Naive thymus-derived CD4-positive, alpha-beta T cell (primary cell): Measurements from ENCODE around the gene WWOX. TPM values are rescaled to one million over a fixed set of nuclear protein-coding genes. Genes with fewer than 3 reads are reported as not detected.

Experiments used
- ATAC-seq: fragments of 150-1000 bp; cut with Tn5 transposase; 2 replicates; pipeline ENCODE4 v1.10.0; 2021; ENCODE audit warnings: mild to moderate bottlenecking, moderate library complexity
- CTCF ChIA-PET: fragments of 350-600 bp; sonication (Branson Sonifier 250); formaldehyde crosslinking; loops from one replicate; lab custom pipeline; 2021; ENCODE audit warnings: antibody characterized with exemption; lab: Charles Lee
- POLR2A ChIA-PET: fragments of 350-600 bp; sonication (Branson Sonifier 250); formaldehyde crosslinking; loops from one replicate; lab custom pipeline; 2021; ENCODE audit warnings: antibody characterized with exemption, inconsistent platforms; lab: Charles Lee
- DNase-seq, 9 donors: peaks; one replicate each; pipeline versions ENCODE4 v3.0.0 to v3.0.0-alpha.2; 2020 to 2022; ENCODE audit warnings: mixed read lengths in 1 of 9
- H3K27ac ChIP-seq: one replicate; pipeline ENCODE4 v1.7.0; 2013; ENCODE audit warnings: mild to moderate bottlenecking, low read depth, low read length, moderate library complexity
- H3K27me3 ChIP-seq, 2 donors: one replicate each; pipeline ENCODE4 v1.7.0; 2013; ENCODE audit warnings: low read length in 2 of 2, mild to moderate bottlenecking in 2 of 2, moderate library complexity in 2 of 2; ENCODE audit not compliant: control insufficient read depth in 2 of 2, insufficient read depth in 2 of 2
- H3K36me3 ChIP-seq, 3 experiments: 1 replicate in 2 of 3; 2 replicates in 1 of 3; pipeline ENCODE4 v1.7.0; 2013; ENCODE audit warnings: low read length in 3 of 3, mild to moderate bottlenecking in 3 of 3, moderate library complexity in 1 of 3; ENCODE audit not compliant: insufficient read depth in 3 of 3, control insufficient read depth in 2 of 3
- H3K4me1 ChIP-seq, 2 donors: one replicate each; pipeline ENCODE4 v1.7.0; 2013; ENCODE audit warnings: low read length in 2 of 2, mild to moderate bottlenecking in 2 of 2, moderate library complexity in 1 of 2; ENCODE audit not compliant: control insufficient read depth in 2 of 2, insufficient read depth in 2 of 2
- H3K4me3 ChIP-seq: 2 replicates; pipeline ENCODE4 v1.7.0; 2013; ENCODE audit warnings: mild to moderate bottlenecking, low read length
- H3K9me3 ChIP-seq, 3 experiments: 1 replicate in 2 of 3; 2 replicates in 1 of 3; pipeline ENCODE4 v1.7.0; 2013; ENCODE audit warnings: low read length in 3 of 3; ENCODE audit not compliant: control insufficient read depth in 2 of 3
- H3K27ac Mint-ChIP-seq, 9 donors: one replicate each; pipeline ENCODE4 v1.8.0; 2020 to 2022; ENCODE audit warnings: mixed read lengths in 9 of 9, mild to moderate bottlenecking in 8 of 9, moderate library complexity in 5 of 9, inconsistent platforms in 2 of 9
- H3K27me3 Mint-ChIP-seq, 5 donors: one replicate each; pipeline ENCODE4 v1.8.0; 2021 to 2022; ENCODE audit warnings: mixed read lengths in 5 of 5, mild to moderate bottlenecking in 1 of 5
- H3K36me3 Mint-ChIP-seq, 5 donors: one replicate each; pipeline ENCODE4 v1.8.0; 2020 to 2022; ENCODE audit warnings: mixed read lengths in 5 of 5, mild to moderate bottlenecking in 3 of 5, inconsistent platforms in 1 of 5
- H3K4me1 Mint-ChIP-seq, 7 donors: one replicate each; pipeline ENCODE4 v1.8.0; 2020 to 2022; ENCODE audit warnings: mixed read lengths in 7 of 7, mild to moderate bottlenecking in 3 of 7, inconsistent platforms in 1 of 7
- H3K4me3 Mint-ChIP-seq, 10 donors: one replicate each; pipeline ENCODE4 v1.8.0; 2020 to 2022; ENCODE audit warnings: mild to moderate bottlenecking in 10 of 10, mixed read lengths in 10 of 10, moderate library complexity in 6 of 10, inconsistent platforms in 2 of 10
- H3K9me3 Mint-ChIP-seq, 11 donors: one replicate each; pipeline ENCODE4 v1.8.0; 2020 to 2022; ENCODE audit warnings: mixed read lengths in 11 of 11, mild to moderate bottlenecking in 4 of 11, inconsistent platforms in 1 of 11, moderate library complexity in 1 of 11
- intact Hi-C, 2 donors: fragments of 100-400 bp; cut with micrococcal nuclease; formaldehyde crosslinking; loops; one replicate each; pipeline ENCODE4 v1.15.1; 2023
- polyA plus RNA-seq, 2 donors: library from polyadenylated mRNA; unstranded; fragments of 300-500 nt; fragmentation: Illumina TruSeq; gene quantifications; one replicate each; pipeline ENCODE4 v1.2.3, GENCODE V29; 2021
- total RNA-seq, 6 experiments: library from RNA in 5 of 6; stranded (reverse) in 5 of 6; gene quantifications; 1 replicate in 5 of 6; 2 replicates in 1 of 6; pipeline ENCODE4 v1.2.3 and lab custom pipeline; 2021 to 2026

Gene WWOX
- total and polyA plus RNA-seq, 7 experiments from 2014 or later = 13.8 to 31.1 (median 20.8) TPM

DNA sequence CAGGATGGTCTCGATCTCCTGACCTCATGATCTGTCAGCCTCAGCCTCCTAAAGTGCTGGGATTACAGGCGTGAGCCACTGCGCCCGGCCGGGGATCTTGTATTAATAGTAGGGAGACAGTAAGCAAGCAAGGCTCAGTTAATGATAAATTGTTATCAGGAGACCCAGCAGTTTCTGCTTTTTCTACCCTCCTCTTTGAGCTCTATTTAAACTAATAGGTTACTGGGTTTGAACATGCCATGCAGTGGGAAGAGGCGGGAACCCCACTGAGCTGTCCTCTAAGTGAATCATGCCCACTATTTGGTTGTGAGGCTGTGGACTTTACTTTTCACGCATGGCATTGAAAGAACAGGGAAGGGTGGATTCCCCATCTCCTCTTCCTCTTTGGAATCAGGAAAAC is 223.9 kb downstream of the WWOX start:
- H3K27ac Mint-ChIP-seq = no peak overlapping the region
- H3K4me3 Mint-ChIP-seq = no peak overlapping the region
- no peaks in the 10 kb centered on the region for H3K27me3 Mint-ChIP-seq
- DNase-seq (no peak), ATAC-seq (no peak)
- H3K4me3 ChIP-seq = no peak overlapping the region
- no peaks in the 10 kb centered on the region for H3K9me3 ChIP-seq
- peaks cover 0 to 20% (median 6%) of the 10 kb centered on the region in 5 donors for H3K36me3 Mint-ChIP-seq
- H3K27ac ChIP-seq = no peak overlapping the region
- no peaks in the 10 kb centered on the region for H3K9me3 Mint-ChIP-seq
- H3K4me1 Mint-ChIP-seq = no peaks in the 10 kb centered on the region
- ChIA-PET CTCF (no interaction called here), POLR2A (no interaction called here)
- H3K27me3 ChIP-seq = no peaks in the 10 kb centered on the region
- H3K4me1 ChIP-seq = no peaks in the 10 kb centered on the region
- intact Hi-C loops = no loop called here
- no peaks in the 10 kb centered on the region for H3K36me3 ChIP-seq

DNA sequence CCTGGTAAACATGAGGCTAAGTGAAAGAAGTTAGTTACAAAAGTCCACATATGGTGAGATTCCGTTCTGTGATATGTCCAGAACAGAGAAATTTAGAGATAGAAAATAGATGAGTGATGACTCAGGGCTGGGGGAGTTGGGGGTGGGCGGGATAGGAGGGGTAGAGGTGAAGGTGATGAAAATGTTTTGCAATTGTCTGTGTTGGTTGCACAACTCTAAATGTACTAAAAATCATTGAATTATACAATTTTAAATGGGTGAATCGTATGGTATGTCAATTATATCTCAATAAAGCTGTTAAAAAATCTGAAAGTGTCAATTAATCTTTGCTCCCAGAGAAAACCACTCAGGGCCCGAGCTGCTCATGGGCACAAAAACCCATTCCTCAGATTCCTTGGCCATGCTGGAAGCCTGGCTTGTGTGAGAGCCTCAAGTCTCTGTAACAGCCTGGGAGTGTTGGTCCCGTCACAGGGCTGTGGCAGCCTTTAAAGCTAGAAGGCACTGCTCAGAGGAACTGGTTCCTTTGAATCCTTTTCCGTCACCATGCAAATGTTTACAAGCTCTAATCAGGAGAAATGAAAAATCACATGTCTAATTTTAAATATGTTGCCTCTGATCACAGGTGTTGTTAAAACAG is 225.3 kb downstream of the WWOX start:
- Histone ChIP-seq H3K4me3 (no peak overlapping the region), H3K27ac (no peak overlapping the region), H3K4me1 (no peaks in the 10 kb centered on the region), H3K27me3 (no peaks in the 10 kb centered on the region), H3K36me3 (no peaks in the 10 kb centered on the region), H3K9me3 (no peaks in the 10 kb centered on the region)
- CTCF ChIA-PET = no interaction called here
- no peak for ATAC-seq
- Mint-ChIP-seq H3K4me1 (no peaks in the 10 kb centered on the region), H3K27me3 (no peaks in the 10 kb centered on the region), H3K36me3 (peaks cover 0 to 13% (median 2%) of the 10 kb centered on the region in 5 donors), H3K9me3 (no peaks in the 10 kb centered on the region), H3K4me3 (no peak overlapping the region), H3K27ac (no peak overlapping the region)
- intact Hi-C loops = no loop called here
- no peak for DNase-seq
- POLR2A ChIA-PET = no interaction called here

DNA sequence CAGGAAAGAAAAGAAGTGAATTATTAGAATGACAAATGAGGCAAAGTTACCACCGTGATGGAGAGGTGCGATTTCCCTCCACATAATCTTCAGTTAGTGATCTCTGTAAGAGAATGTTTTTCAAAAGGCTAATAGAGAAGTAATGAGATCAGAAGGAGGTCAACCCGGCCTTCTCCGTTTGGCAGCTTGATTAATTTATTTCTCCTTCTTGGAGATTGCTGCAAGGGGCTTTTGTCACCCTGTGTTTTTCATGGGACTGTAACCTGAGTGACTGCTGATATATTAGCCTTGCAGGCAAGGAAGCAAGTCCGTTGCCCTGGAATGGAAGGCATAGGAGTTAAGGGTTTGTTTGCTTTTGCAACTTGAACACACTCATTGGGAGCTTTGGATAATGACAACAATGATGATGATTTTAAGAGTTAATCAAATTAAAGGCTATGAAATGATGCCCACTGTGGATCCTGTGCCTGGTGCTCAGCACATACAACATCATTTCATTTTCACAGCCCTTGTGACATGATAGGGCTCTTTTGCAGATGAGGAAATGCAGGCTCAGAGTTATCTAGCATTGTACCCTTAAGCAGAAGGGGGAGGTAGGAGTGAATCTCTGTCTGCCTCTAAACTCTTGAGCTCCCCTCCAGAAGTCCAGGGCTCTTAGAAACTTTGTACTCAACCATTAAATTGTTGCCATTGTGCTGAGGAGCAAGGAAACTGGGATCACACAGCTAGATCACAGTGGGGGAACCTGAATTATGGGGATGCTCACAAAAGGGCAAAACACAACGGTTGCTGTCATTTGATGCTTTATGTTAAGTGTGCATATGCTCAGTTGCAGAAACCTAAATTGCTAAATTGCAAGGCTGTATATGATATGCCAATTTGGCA is 226.3 kb downstream of the WWOX start:
- ATAC-seq (no peak), DNase-seq (no peak)
- intact Hi-C loops = no loop called here
- Histone ChIP-seq H3K4me3 (no peak overlapping the region), H3K4me1 (no peaks in the 10 kb centered on the region), H3K27me3 (no peaks in the 10 kb centered on the region), H3K27ac (no peak overlapping the region), H3K9me3 (no peaks in the 10 kb centered on the region), H3K36me3 (no peaks in the 10 kb centered on the region)
- H3K27me3 Mint-ChIP-seq = no peaks in the 10 kb centered on the region
- H3K27ac Mint-ChIP-seq = no peak overlapping the region
- no peaks in the 10 kb centered on the region for H3K9me3 Mint-ChIP-seq
- H3K4me1 Mint-ChIP-seq = no peaks in the 10 kb centered on the region
- ChIA-PET POLR2A (no interaction called here), CTCF (no interaction called here)
- H3K4me3 Mint-ChIP-seq = no peak overlapping the region
- H3K36me3 Mint-ChIP-seq = peaks cover 0 to 11% (median 0%) of the 10 kb centered on the region in 5 donors

GRCh38 chr16:78326731-78327130 is 227.3 kb downstream of the WWOX start:
- intact Hi-C loops = no loop called here
- Histone ChIP-seq H3K4me3 (no peak overlapping the region), H3K27me3 (no peaks in the 10 kb centered on the region), H3K36me3 (no peaks in the 10 kb centered on the region), H3K9me3 (no peaks in the 10 kb centered on the region), H3K27ac (no peak overlapping the region), H3K4me1 (no peaks in the 10 kb centered on the region)
- no peak for ATAC-seq
- Mint-ChIP-seq H3K36me3 (peaks cover 0 to 12% (median 0%) of the 10 kb centered on the region in 5 donors), H3K9me3 (no peaks in the 10 kb centered on the region), H3K27ac (no peak overlapping the region), H3K4me3 (no peak overlapping the region), H3K4me1 (no peaks in the 10 kb centered on the region), H3K27me3 (no peaks in the 10 kb centered on the region)
- DNase-seq = no peak
- POLR2A ChIA-PET = no interaction called here
- CTCF ChIA-PET = no interaction called here

GRCh38 chr16:78331731-78332130 is 232.3 kb downstream of the WWOX start:
- H3K4me1 Mint-ChIP-seq = no peaks in the 10 kb centered on the region
- ChIA-PET CTCF (no interaction called here), POLR2A (no interaction called here)
- H3K4me3 Mint-ChIP-seq = no peak overlapping the region
- Histone ChIP-seq H3K27ac (no peak overlapping the region), H3K4me3 (no peak overlapping the region), H3K9me3 (no peaks in the 10 kb centered on the region), H3K27me3 (no peaks in the 10 kb centered on the region), H3K4me1 (no peaks in the 10 kb centered on the region), H3K36me3 (no peaks in the 10 kb centered on the region)
- DNase-seq = no peak
- no peak for ATAC-seq
- intact Hi-C loops = no loop called here
- H3K36me3 Mint-ChIP-seq = peaks cover 0 to 30% (median 5%) of the 10 kb centered on the region in 5 donors
- H3K9me3 Mint-ChIP-seq = no peaks in the 10 kb centered on the region
- no peak overlapping the region for H3K27ac Mint-ChIP-seq
- no peaks in the 10 kb centered on the region for H3K27me3 Mint-ChIP-seq

- H3K9me3 Mint-ChIP-seq = peaks cover 0 to 15% (median 0%) of the 10 kb centered on the region in 11 donors
- H3K4me1 Mint-ChIP-seq = no peaks in the 10 kb centered on the region
- H3K27me3 ChIP-seq = no peaks in the 10 kb centered on the region
- no peaks in the 10 kb centered on the region for H3K9me3 ChIP-seq
- no peaks in the 10 kb centered on the region for H3K27me3 Mint-ChIP-seq
- ChIA-PET POLR2A (no interaction called here), CTCF (no interaction called here)
- DNase-seq (no peak), ATAC-seq (no peak)
- peaks cover 0 to 30% (median 15%) of the 10 kb centered on the region in 5 donors for H3K36me3 Mint-ChIP-seq
- H3K27ac Mint-ChIP-seq = no peak overlapping the region
- H3K36me3 ChIP-seq = no peaks in the 10 kb centered on the region
- no peak overlapping the region for H3K27ac ChIP-seq
- no peak overlapping the region for H3K4me3 Mint-ChIP-seq
- no peak overlapping the region for H3K4me3 ChIP-seq
- intact Hi-C loops = no loop called here
- no peaks in the 10 kb centered on the region for H3K4me1 ChIP-seq
Measured at GRCh38 chr16:78333808-78334207, 234.4 kb downstream of the WWOX start.
